Caco-2 (cell line): ENCODE results near the gene TMEM37. TPM values are rescaled to one million over a fixed set of nuclear protein-coding genes. Genes with fewer than 3 reads are reported as not detected.

Experiments
- BruUV-seq: library from RNA; stranded (reverse); fragments of 400-500 nt; replicated peaks from 2 replicates; lab custom pipeline; 2021; lab: Mats Ljungman, UMichigan
- CTCF ChIA-PET: fragments of 300-600 bp; sonication (Branson Sonifier 250); formaldehyde crosslinking; loops from one replicate; lab custom pipeline; 2022; ENCODE audit warnings: antibody characterized with exemption; lab: Charles Lee
- POLR2A ChIA-PET: fragments of 300-600 bp; sonication (Branson Sonifier 250); formaldehyde crosslinking; loops from one replicate; lab custom pipeline; 2022; ENCODE audit warnings: antibody characterized with exemption; lab: Charles Lee
- DNase-seq, 2 experiments: peaks; one replicate each; pipeline versions ENCODE4 v3.0.0 to v3.0.0-alpha.2; 2020 to 2022
- H3K27me3 ChIP-seq: replicated peaks from 2 replicates; pipeline ENCODE4 v1.6.0; 2011; ENCODE audit warnings: low read length; ENCODE audit not compliant: control insufficient read depth, insufficient read depth
- H3K36me3 ChIP-seq: 2 replicates; pipeline ENCODE4 v1.5.1; 2011; ENCODE audit warnings: low read length; ENCODE audit not compliant: control insufficient read depth, insufficient read depth
- H3K4me1 ChIP-seq: fragments of 250-450 bp; sonication (Bioruptor Pico); 2 replicates; pipeline ENCODE4 v1.5.1; 2020; ENCODE audit warnings: mild to moderate bottlenecking
- H3K4me3 ChIP-seq: 2 replicates; pipeline ENCODE4 v1.5.1; 2011; ENCODE audit warnings: low read depth, mild to moderate bottlenecking, control low read depth, low read length
- H3K9me3 ChIP-seq: fragments of 250-450 bp; sonication (Bioruptor Pico); 2 replicates; pipeline ENCODE4 v1.5.1; 2020; ENCODE audit warnings: mild to moderate bottlenecking, moderate library complexity
- H3K27ac Mint-ChIP-seq: one replicate; pipeline ENCODE4 v1.8.0; 2022; ENCODE audit warnings: mixed read lengths; ENCODE audit not compliant: unreplicated experiment
- H3K27me3 Mint-ChIP-seq: one replicate; pipeline ENCODE4 v1.8.0; 2022; ENCODE audit warnings: mixed read lengths; ENCODE audit not compliant: insufficient read depth, unreplicated experiment
- H3K36me3 Mint-ChIP-seq: one replicate; pipeline ENCODE4 v1.8.0; 2022; ENCODE audit warnings: mild to moderate bottlenecking, mixed read lengths; ENCODE audit not compliant: insufficient read depth, unreplicated experiment
- H3K4me1 Mint-ChIP-seq: one replicate; pipeline ENCODE4 v1.8.0; 2022; ENCODE audit warnings: low read depth, mixed read lengths; ENCODE audit not compliant: unreplicated experiment
- H3K4me3 Mint-ChIP-seq: one replicate; pipeline ENCODE4 v1.8.0; 2022; ENCODE audit warnings: mild to moderate bottlenecking, moderate library complexity, mixed read lengths; ENCODE audit not compliant: unreplicated experiment
- H3K9me3 Mint-ChIP-seq: one replicate; pipeline ENCODE4 v1.8.0; 2022; ENCODE audit warnings: mixed read lengths; ENCODE audit not compliant: unreplicated experiment
- CTCF ChIP-seq, 2 experiments: fragments of 200-600 bp in 1 of 2; IDR thresholded peaks; 1 replicate in 1 of 2; 2 replicates in 1 of 2; pipeline versions ENCODE4 v1.5.1 to v1.8.0; 2011 to 2022; ENCODE audit warnings: antibody characterized with exemption in 1 of 2, control low read depth in 1 of 2, inconsistent platforms in 1 of 2, low read depth in 1 of 2, low read length in 1 of 2, mild to moderate bottlenecking in 1 of 2, moderate library complexity in 1 of 2; ENCODE audit not compliant: insufficient read depth in 1 of 2, severe bottlenecking in 1 of 2, unreplicated experiment in 1 of 2
- intact Hi-C: fragments of 100-400 bp; cut with micrococcal nuclease; formaldehyde crosslinking; loops from one replicate; pipeline ENCODE4 v1.10.0; 2022; ENCODE audit not compliant: unreplicated experiment
- total RNA-seq: library from RNA; stranded (reverse); gene quantifications from 2 replicates; pipeline ENCODE4 v1.2.3, GENCODE V29; 2022

The TMEM37 gene
- total RNA-seq, 1 experiment from 2014 or later: 15.8 TPM

GRCh38 chr2:119484834-119485233 is 53.2 kb downstream of the TMEM37 start:
- ChIA-PET CTCF (interaction anchor here (2.5 kb wide), 1 partner anchor 8 kb away, joined by 18 read pairs; no protein-coding TSS in a partner anchor), POLR2A (no interaction called here)
- H3K27me3 Mint-ChIP-seq: no peaks in the 10 kb centered on the region
- TF ChIP-seq CTCF (IDR thresholded peaks at IDR 0.05; ENCODE audit: insufficient read depth in 1 of 2, low read depth in 1 of 2, low read length in 1 of 2, severe bottlenecking in 1 of 2, unreplicated experiment in 1 of 2): no peak
- DNase-seq: no peak
- H3K9me3 ChIP-seq: no peaks in the 10 kb centered on the region
- H3K4me3 Mint-ChIP-seq: no peak overlapping the region
- H3K4me1 ChIP-seq: peaks cover 60% of the 10 kb centered on the region
- H3K9me3 Mint-ChIP-seq: no peaks in the 10 kb centered on the region
- intact Hi-C loops: loop anchor here (5.0 kb wide), 1 partner anchor 58 kb away; no protein-coding TSS in a partner anchor
- no peaks in the 10 kb centered on the region for H3K36me3 ChIP-seq
- H3K4me1 Mint-ChIP-seq: peaks cover 42% of the 10 kb centered on the region
- no TSS peak for BruUV-seq
- H3K36me3 Mint-ChIP-seq: peaks cover 12% of the 10 kb centered on the region
- H3K27ac Mint-ChIP-seq: peak overlapping the region; percentile 56
- no peaks in the 10 kb centered on the region for H3K27me3 ChIP-seq
- H3K4me3 ChIP-seq: no peak overlapping the region

GRCh38 chr2:119485336-119486110 is 53.9 kb downstream of the TMEM37 start:
- DNase-seq: no peak
- Histone ChIP-seq H3K36me3 (no peaks in the 10 kb centered on the region), H3K4me3 (no peak overlapping the region), H3K4me1 (peaks cover 62% of the 10 kb centered on the region), H3K27me3 (no peaks in the 10 kb centered on the region), H3K9me3 (no peaks in the 10 kb centered on the region)
- Mint-ChIP-seq H3K27me3 (no peaks in the 10 kb centered on the region), H3K27ac (peak overlapping the region; percentile 80), H3K4me1 (peaks cover 49% of the 10 kb centered on the region), H3K4me3 (no peak overlapping the region), H3K36me3 (peaks cover 12% of the 10 kb centered on the region), H3K9me3 (no peaks in the 10 kb centered on the region)
- no peak for TF ChIP-seq CTCF (IDR thresholded peaks at IDR 0.05; ENCODE audit: insufficient read depth in 1 of 2, low read depth in 1 of 2, low read length in 1 of 2, severe bottlenecking in 1 of 2, unreplicated experiment in 1 of 2)
- POLR2A ChIA-PET: no interaction called here
- BruUV-seq: no TSS peak
- CTCF ChIA-PET: interaction anchor here (2.5 kb wide), 1 partner anchor 9 kb away, joined by 18 read pairs; no protein-coding TSS in a partner anchor
- intact Hi-C loops: loop anchor here (5.0 kb wide), 1 partner anchor 58 kb away; no protein-coding TSS in a partner anchor

- Histone ChIP-seq H3K27me3 (no peaks in the 10 kb centered on the region), H3K4me3 (no peak overlapping the region), H3K9me3 (no peaks in the 10 kb centered on the region), H3K36me3 (no peaks in the 10 kb centered on the region), H3K4me1 (peaks cover 64% of the 10 kb centered on the region)
- H3K4me3 Mint-ChIP-seq: peak overlapping the region; percentile 17
- CTCF ChIA-PET: interaction anchor here (0.6 to 2.5 kb wide), 3 partner anchors 9 to 631 kb away, joined by 3 to 18 read pairs (median 8); no protein-coding TSS in a partner anchor
- no peak for DNase-seq
- peaks cover 12% of the 10 kb centered on the region for H3K36me3 Mint-ChIP-seq
- H3K27me3 Mint-ChIP-seq: no peaks in the 10 kb centered on the region
- no peaks in the 10 kb centered on the region for H3K9me3 Mint-ChIP-seq
- intact Hi-C loops: loop anchor here (5.0 kb wide), 1 partner anchor 59 kb away; no protein-coding TSS in a partner anchor
- BruUV-seq: no TSS peak
- peak overlapping the region; percentile 80 for H3K27ac Mint-ChIP-seq
- POLR2A ChIA-PET: no interaction called here
- no peak for TF ChIP-seq CTCF (IDR thresholded peaks at IDR 0.05; ENCODE audit: insufficient read depth in 1 of 2, low read depth in 1 of 2, low read length in 1 of 2, severe bottlenecking in 1 of 2, unreplicated experiment in 1 of 2)
- peaks cover 56% of the 10 kb centered on the region for H3K4me1 Mint-ChIP-seq
These were observed 54.7 kb downstream of the TMEM37 start for GRCh38 chr2:119486196-119486827.
